HK-2 (cell line): ENCODE results near the gene TCEANC.
"Not testable (repeated sequence)": the region's sequence is repeated elsewhere in the genome, so short reads cannot be mapped to it uniquely, and the experiment has no call there.

Experiments used
- DNase-seq: peaks from one replicate; pipeline ENCODE4 v3.0.0-alpha.2; 2018; ENCODE audit not compliant: unreplicated experiment

TCEANC gene

DNA sequence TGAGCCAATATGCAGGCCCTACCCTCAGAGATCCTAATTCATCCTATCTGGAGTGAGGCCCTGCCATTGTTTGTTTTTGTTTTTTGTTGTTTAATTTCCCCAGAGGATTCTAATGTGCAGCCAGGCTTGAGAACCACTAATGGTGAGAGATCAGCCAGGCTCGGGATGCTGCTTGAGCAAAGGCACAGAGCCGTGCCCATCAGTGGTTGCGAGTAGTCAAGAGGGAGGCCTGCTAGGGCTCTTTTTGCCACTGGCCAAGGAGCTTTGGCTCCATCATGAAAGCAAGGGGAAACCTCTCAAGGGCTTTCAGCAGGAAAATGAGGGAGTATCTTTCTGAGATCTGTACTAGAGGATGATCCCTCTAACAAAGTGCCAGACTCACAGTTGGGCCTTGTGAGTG is 2.7 kb downstream of the TCEANC start:
- DNase-seq = no peak

DNA sequence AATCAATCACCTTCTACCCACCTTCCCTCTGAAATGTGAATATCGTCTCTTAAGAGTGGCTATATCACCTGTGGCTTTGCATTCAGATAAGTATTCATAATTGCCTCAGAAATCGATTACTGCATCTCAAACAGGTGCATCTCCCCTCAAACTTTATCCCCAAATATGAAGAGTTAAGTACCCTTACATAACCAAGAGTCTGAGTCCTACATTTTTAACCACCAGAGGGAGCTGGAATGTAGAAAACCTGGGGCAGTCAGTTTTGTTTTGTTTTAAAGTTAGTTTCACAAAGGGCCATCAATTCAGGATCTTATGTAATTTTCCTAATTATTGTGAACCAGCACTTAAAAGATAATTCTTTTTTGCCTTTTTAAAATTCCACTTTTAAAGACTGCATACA is 5.7 kb downstream of the TCEANC start:
- no peak for DNase-seq

- DNase-seq = no peak
Measured at GRCh38 chrX:13659063-13659462, 6.1 kb downstream of the TCEANC start.

DNA sequence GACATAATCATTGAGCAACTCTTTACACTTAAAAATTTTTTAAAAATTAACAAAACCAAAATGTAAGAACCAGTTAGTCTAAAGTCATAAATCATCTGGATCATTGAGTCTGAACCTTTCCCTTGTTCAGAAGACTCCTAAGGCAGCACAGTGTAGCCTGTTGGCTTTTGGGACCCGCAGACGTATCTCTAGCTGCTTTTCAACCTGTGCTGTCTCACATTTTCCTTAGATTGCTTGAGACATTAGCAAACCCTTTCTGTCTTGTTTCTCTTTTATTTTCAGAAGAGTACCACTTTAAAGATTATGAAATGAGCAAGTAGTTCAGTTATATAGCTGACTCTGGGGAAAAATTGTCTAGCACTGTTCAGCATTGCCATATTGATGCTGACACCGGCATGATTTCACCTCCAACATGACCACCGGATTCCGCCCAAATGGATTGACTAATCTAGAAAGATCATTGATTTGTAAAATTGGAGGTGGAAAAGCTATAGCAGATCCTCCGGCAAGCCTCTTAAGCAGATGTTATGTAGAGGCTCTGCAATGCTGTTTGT is 8.9 kb downstream of the TCEANC start:
- DNase-seq = no peak

GRCh38 chrX:13662355-13662791 is 9.4 kb downstream of the TCEANC start:
- no peak for DNase-seq

GRCh38 chrX:13664020-13664419 is 11.1 kb downstream of the TCEANC start:
- DNase-seq = no peak

GRCh38 chrX:13666836-13667235 is 13.9 kb downstream of the TCEANC start:
- no peak for DNase-seq

- DNase-seq = no peak
Measured at GRCh38 chrX:13667919-13668318, 15.0 kb downstream of the TCEANC start.

DNA sequence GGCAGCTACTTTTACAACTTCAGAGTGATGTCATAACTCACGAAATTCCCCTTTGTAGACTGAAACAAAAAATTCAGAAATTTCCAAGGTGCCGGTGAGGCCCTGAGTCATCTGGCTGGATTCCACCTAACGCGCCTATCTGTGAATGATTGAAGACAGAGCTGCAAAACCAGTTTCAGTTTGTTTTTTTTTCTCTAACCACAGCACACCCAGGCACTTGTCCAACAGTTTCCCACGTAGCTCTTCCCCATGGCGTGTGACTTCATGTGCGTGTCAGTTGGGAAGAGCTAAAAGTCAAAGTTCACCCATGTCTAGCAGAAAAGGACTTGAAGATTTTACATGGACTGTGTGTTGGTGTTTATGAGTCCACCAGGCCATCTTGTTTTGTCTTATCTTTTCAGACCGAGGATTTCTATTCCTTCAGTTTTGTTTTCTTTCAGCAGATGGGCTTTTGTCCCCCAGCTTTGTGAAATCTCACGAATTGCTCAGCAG is 16.4 kb downstream of the TCEANC start:
- DNase-seq = peak; percentile 70

DNA sequence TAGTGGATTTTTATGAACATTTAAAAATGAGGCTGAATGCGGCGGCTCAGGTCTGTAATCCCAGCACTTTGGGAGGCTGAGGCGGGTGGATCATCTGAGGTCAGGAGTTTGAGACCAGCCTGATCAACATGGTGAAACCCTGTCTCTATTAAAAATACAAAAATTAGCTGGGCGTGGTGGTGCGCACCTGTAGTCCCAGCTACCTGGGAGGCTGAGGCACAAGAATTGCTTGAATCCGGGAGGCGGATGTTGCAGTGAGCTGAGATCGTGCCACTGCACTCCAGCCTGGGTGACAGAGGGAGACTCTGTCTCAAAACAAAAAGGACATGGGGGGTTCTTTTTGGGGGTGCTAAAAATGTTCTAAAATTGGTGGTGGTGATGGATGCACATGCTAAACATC is 16.8 kb downstream of the TCEANC start:
- DNase-seq = not testable (repeated sequence)

- DNase-seq = no peak
Measured at GRCh38 chrX:13670197-13670596, 17.3 kb downstream of the TCEANC start.

- no peak for DNase-seq
Measured at GRCh38 chrX:13673016-13673415, 20.1 kb downstream of the TCEANC start.

DNA sequence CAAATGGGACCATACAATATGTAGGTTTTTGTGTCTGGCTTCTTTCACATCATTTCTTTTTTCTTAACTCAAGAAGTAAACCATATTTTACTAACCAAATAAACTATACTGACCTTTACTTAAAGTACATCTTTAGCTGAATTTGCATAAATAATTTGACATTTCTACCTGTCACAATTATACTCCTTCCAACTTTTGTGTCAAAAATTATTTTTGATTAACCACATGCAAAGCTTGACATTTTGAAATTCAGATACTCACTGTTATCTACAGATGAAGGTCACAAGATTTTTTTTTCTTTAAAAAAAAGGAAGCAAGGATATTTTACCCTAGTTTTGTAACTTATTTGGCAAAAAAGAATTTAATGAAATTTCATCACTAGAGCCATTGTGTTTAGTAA is 23.9 kb downstream of the TCEANC start:
- no peak for DNase-seq

DNA sequence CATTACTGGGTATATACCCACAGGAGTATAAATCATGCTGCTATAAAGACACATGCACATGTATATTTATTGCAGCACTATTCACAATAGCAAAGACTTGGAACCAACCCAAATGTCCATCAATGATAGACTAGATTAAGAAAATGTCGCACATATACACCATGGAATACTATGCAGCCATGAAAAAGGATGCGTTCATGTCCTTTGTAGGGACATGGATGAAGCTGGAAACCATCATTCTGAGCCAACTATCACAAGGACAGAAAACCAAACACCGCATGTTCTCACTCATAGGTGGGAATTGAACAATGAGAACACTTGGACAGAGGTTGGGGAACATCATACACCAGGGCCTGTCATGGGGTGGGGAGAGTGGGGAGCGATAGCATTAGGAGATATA is 26.8 kb downstream of the TCEANC start:
- DNase-seq = not testable (repeated sequence)

- DNase-seq = no peak
Measured at GRCh38 chrX:13681595-13681994, 28.7 kb downstream of the TCEANC start.

- no peak for DNase-seq
Measured at GRCh38 chrX:13684361-13684760, 31.4 kb downstream of the TCEANC start.

DNA sequence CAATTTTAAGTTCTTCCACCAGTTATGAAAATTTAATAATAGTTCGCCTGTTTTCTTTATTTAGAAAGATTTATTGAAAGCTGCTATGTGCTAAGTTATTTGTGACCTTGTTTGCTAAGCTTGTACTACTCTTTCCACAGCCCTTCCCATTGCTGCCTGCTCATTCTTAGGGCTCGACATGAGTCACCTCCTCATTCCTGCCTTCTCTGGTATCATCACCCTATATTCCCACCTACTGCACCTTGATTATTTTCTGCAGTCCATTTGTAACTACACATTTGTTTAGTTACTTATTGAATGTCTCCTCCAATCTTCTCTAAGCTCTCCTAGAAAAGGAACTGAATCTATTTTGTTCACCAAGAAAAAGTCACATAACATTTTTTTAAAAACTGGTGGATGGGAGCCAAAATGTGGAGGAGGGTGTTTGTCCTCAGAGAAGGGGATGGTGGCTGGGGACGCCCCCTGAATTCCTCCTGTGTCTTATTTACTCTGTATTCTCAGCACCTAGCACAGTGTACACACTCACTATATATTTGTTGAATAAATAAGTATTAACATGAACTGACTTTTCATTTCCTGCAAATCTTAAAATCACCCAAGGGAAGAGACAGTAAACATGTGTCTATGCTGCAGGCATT is 32.3 kb downstream of the TCEANC start:
- DNase-seq = no peak

DNA sequence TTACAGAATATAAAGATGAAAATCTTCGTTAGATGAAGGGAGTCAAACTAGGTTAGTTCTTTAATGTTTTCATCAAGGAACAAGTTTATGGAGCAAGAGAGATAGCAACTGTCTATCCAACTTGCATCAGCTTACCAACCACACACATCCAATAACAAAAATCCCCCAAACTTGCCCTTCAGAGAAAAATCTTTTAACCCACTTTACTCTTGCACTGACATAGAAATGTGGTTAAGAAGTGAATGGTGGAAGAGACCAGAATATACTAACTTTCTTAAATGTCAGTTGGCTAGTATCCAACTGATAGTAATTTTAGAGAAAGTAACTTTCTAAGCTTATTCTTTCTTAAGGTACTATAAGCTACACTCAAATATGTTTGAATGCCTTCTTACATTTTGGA is 34.3 kb downstream of the TCEANC start:
- no peak for DNase-seq

GRCh38 chrX:13688384-13688957 is 35.5 kb downstream of the TCEANC start:
- no peak for DNase-seq

- peak; percentile 86 for DNase-seq
Measured at GRCh38 chrX:13688958-13689740, 36.2 kb downstream of the TCEANC start, which contains the start of gene RAB9A. Gene RAB9A, plus strand, starts transcription at chrX:13689128. Its CDS starts 19,619 bp downstream, at chrX:13708747.

DNA sequence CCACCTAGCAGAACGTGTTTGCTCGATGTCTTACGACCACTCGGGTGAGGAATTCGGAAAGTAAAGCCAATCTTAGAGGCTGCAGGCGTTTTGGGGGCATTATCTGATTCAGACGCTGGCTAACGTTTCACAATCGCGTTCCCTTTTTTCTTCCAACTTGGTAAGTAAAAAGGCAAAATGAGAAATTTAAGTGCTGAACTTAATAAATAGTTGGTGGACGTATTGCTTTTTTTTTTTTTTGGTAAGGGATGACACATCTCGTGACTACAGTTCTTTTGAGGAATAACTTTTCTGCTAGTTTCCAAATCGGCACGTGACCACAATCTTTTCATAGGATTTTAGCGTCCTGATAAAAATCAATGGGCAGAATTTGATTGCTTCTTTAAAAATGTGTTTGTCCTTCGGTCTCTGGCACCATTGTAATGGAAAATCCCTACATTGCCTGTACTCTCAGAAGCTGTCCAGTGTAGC is 36.8 kb downstream of the TCEANC start:
- no peak for DNase-seq

DNA sequence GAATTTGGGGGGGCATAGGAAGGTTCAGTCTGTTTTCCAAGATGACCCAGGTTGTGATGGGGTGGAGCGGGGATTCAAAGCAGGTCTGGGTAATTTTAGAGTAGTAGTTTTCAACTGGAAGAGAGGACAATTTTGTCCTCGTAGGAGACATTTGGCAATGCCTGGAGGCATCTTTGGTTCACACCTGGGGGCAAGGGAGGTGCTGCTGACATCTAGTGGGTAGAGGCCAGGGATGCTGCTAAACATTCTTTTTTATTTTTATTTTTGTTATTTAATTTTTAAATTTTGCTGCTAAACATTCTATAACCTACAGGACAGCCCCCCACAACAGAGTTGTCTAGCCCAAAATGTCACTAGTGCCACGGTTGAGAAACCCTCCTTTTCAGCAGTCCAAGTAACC is 37.9 kb downstream of the TCEANC start:
- no peak for DNase-seq
